ENCODE measurements around the gene TEKT2.

TEKT2 gene

GRCh38 chr1:36091141-36091540 lies 7.2 kb downstream of the TEKT2 start:
- Histone ChIP-seq H3K9me3 (replicated peaks in 1 of 11) (no peaks in the 10 kb centered on the region), H3K4me1 (peaks cover 78 to 92% (median 89%) of the 10 kb centered on the region in 10 experiments), H3K36me3 (peaks cover 42 to 56% (median 52%) of the 10 kb centered on the region in 11 experiments), H3K9ac (peak overlapping the region in 9 of 11 experiments; percentile 7 to 92 (median 72); a peak in 10 of 22 replicates), H4K20me1 (peaks cover 38 to 62% (median 49%) of the 10 kb centered on the region in 11 experiments; a peak in 19 of 22 replicates), H3K4me2 (peak overlapping the region; percentile 85 to 99 (median 94)), H3K27ac (peak overlapping the region in 2 of 11 experiments; percentile 9 to 81; a peak in 3 of 22 replicates), H3K27me3 (no peaks in the 10 kb centered on the region), H3K4me3 (no peak overlapping the region)
- no peak for TF ChIP-seq Cebpa-rat (IDR thresholded peaks at IDR 0.05)

- peaks cover 84 to 93% (median 90%) of the 10 kb centered on the region in 10 experiments for H3K4me1 ChIP-seq
- H3K9me3 ChIP-seq (replicated peaks in 1 of 11), result no peaks in the 10 kb centered on the region
- H4K20me1 ChIP-seq, result peaks cover 38 to 66% (median 49%) of the 10 kb centered on the region in 11 experiments; a peak in 19 of 22 replicates
- H3K27me3 ChIP-seq, result no peaks in the 10 kb centered on the region
- TF ChIP-seq Cebpa-rat (IDR thresholded peaks at IDR 0.05), result no peak
- H3K36me3 ChIP-seq, result peaks cover 42 to 58% (median 55%) of the 10 kb centered on the region in 11 experiments
- H3K4me3 ChIP-seq, result no peak overlapping the region
- H3K4me2 ChIP-seq, result peak overlapping the region; percentile 85 to 99 (median 94); a peak in 21 of 22 replicates
- peak overlapping the region in 4 of 11 experiments; percentile 9 to 81 (median 80); a peak in 5 of 22 replicates for H3K27ac ChIP-seq
- H3K9ac ChIP-seq, result peak overlapping the region; percentile 7 to 92 (median 72); a peak in 13 of 22 replicates
These were observed 7.8 kb downstream of the TEKT2 start for GRCh38 chr1:36091698-36092097.

GRCh38 chr1:36092166-36092797 lies 8.4 kb downstream of the TEKT2 start:
- Histone ChIP-seq H3K4me1 (peaks cover 86 to 93% (median 90%) of the 10 kb centered on the region in 10 experiments), H3K4me3 (no peak overlapping the region; a peak in 1 of 20 replicates), H3K9ac (peak overlapping the region; percentile 60 to 92 (median 72); a peak in 19 of 22 replicates), H3K27ac (peak overlapping the region in 8 of 11 experiments; percentile 69 to 81 (median 78); a peak in 15 of 22 replicates), H3K4me2 (peak overlapping the region; percentile 85 to 99 (median 94)), H4K20me1 (peaks cover 38 to 72% (median 49%) of the 10 kb centered on the region in 11 experiments; a peak in 19 of 22 replicates), H3K36me3 (peaks cover 42 to 61% (median 55%) of the 10 kb centered on the region in 11 experiments), H3K9me3 (replicated peaks in 1 of 11) (no peaks in the 10 kb centered on the region), H3K27me3 (no peaks in the 10 kb centered on the region)
- TF ChIP-seq Cebpa-rat (IDR thresholded peaks at IDR 0.05), result no peak

GRCh38 chr1:36092798-36093185 lies 8.9 kb downstream of the TEKT2 start:
- peaks cover 38 to 72% (median 49%) of the 10 kb centered on the region in 11 experiments; a peak in 19 of 22 replicates for H4K20me1 ChIP-seq
- H3K9ac ChIP-seq, result peak overlapping the region; percentile 60 to 92 (median 72); a peak in 21 of 22 replicates
- H3K4me2 ChIP-seq, result peak overlapping the region; percentile 85 to 99 (median 94)
- H3K27ac ChIP-seq, result peak overlapping the region in 10 of 11 experiments; percentile 58 to 81 (median 76); a peak in 18 of 22 replicates
- no peaks in the 10 kb centered on the region for H3K27me3 ChIP-seq
- TF ChIP-seq Cebpa-rat (IDR thresholded peaks at IDR 0.05), result no peak
- no peaks in the 10 kb centered on the region for H3K9me3 ChIP-seq (replicated peaks in 1 of 11)
- peaks cover 83 to 93% (median 90%) of the 10 kb centered on the region in 10 experiments for H3K4me1 ChIP-seq
- H3K4me3 ChIP-seq, result peak overlapping the region in 6 of 10 experiments; percentile 15 to 44 (median 31); a peak in 8 of 20 replicates
- H3K36me3 ChIP-seq, result peaks cover 42 to 64% (median 55%) of the 10 kb centered on the region in 11 experiments

GRCh38 chr1:36093226-36093625 lies 9.3 kb downstream of the TEKT2 start:
- Histone ChIP-seq H3K9ac (peak overlapping the region; percentile 60 to 92 (median 72)), H4K20me1 (peaks cover 38 to 72% (median 49%) of the 10 kb centered on the region in 11 experiments; a peak in 19 of 22 replicates), H3K4me3 (peak overlapping the region in 8 of 10 experiments; percentile 15 to 45 (median 31); a peak in 13 of 20 replicates), H3K36me3 (peaks cover 42 to 64% (median 55%) of the 10 kb centered on the region in 11 experiments), H3K4me2 (peak overlapping the region; percentile 85 to 99 (median 94)), H3K9me3 (replicated peaks in 1 of 11) (no peaks in the 10 kb centered on the region), H3K4me1 (peaks cover 79 to 92% (median 89%) of the 10 kb centered on the region in 10 experiments), H3K27ac (peak overlapping the region; percentile 58 to 81 (median 75); a peak in 21 of 22 replicates), H3K27me3 (no peaks in the 10 kb centered on the region)
- no peak for TF ChIP-seq Cebpa-rat (IDR thresholded peaks at IDR 0.05)

GRCh38 chr1:36093929-36094328 lies 10.0 kb downstream of the TEKT2 start:
- Histone ChIP-seq H3K27ac (peak overlapping the region; percentile 58 to 81 (median 75)), H3K4me1 (peaks cover 76 to 92% (median 87%) of the 10 kb centered on the region in 10 experiments), H4K20me1 (peaks cover 37 to 72% (median 49%) of the 10 kb centered on the region in 11 experiments; a peak in 19 of 22 replicates), H3K9ac (peak overlapping the region; percentile 60 to 92 (median 72)), H3K36me3 (peaks cover 42 to 64% (median 55%) of the 10 kb centered on the region in 11 experiments), H3K4me2 (peak overlapping the region; percentile 85 to 99 (median 94)), H3K9me3 (replicated peaks in 1 of 11) (no peaks in the 10 kb centered on the region), H3K27me3 (no peaks in the 10 kb centered on the region), H3K4me3 (peak overlapping the region in 8 of 10 experiments; percentile 5 to 45 (median 31); a peak in 8 of 20 replicates)
- TF ChIP-seq Cebpa-rat (IDR thresholded peaks at IDR 0.05), result no peak

- Histone ChIP-seq H3K27me3 (no peaks in the 10 kb centered on the region), H3K27ac (peak overlapping the region; percentile 58 to 81 (median 75); a peak in 20 of 22 replicates), H4K20me1 (peaks cover 31 to 72% (median 49%) of the 10 kb centered on the region in 11 experiments; a peak in 19 of 22 replicates), H3K9ac (peak overlapping the region; percentile 4 to 92 (median 72); a peak in 20 of 22 replicates), H3K9me3 (replicated peaks in 1 of 11) (no peaks in the 10 kb centered on the region), H3K4me2 (peak overlapping the region; percentile 85 to 99 (median 94)), H3K36me3 (peaks cover 42 to 64% (median 55%) of the 10 kb centered on the region in 11 experiments), H3K4me3 (peak overlapping the region in 1 of 10 experiments; percentile 44; a peak in 2 of 20 replicates), H3K4me1 (peaks cover 76 to 90% (median 84%) of the 10 kb centered on the region in 10 experiments)
- TF ChIP-seq Cebpa-rat (IDR thresholded peaks at IDR 0.05), result no peak; a peak in 1 of 22 replicates
These were observed 10.7 kb downstream of the TEKT2 start for GRCh38 chr1:36094621-36095061.

GRCh38 chr1:36095760-36096405 lies 12.0 kb downstream of the TEKT2 start:
- peaks cover 27 to 62% (median 43%) of the 10 kb centered on the region in 11 experiments; a peak in 19 of 22 replicates for H4K20me1 ChIP-seq
- H3K27me3 ChIP-seq, result no peaks in the 10 kb centered on the region
- H3K27ac ChIP-seq, result peak overlapping the region; percentile 1 to 81 (median 75); a peak in 19 of 22 replicates
- peaks cover 37 to 58% (median 46%) of the 10 kb centered on the region in 11 experiments for H3K36me3 ChIP-seq
- H3K9ac ChIP-seq, result peak overlapping the region in 9 of 11 experiments; percentile 2 to 53 (median 36); a peak in 7 of 22 replicates
- H3K4me3 ChIP-seq, result peak overlapping the region in 2 of 10 experiments; percentile 7 to 18; a peak in 2 of 20 replicates
- peaks cover 64 to 83% (median 73%) of the 10 kb centered on the region in 10 experiments for H3K4me1 ChIP-seq
- no peaks in the 10 kb centered on the region for H3K9me3 ChIP-seq (replicated peaks in 1 of 11)
- peak overlapping the region; percentile 85 to 99 (median 94) for H3K4me2 ChIP-seq
- no peak for TF ChIP-seq Cebpa-rat (IDR thresholded peaks at IDR 0.05)

All from BLaER1 treated with 17β-estradiol and CSF1 and Interleukin-3, amounts not matched to agents 10 nM and 100 nM (cell line).